HG03066 (cell line): ENCODE measurements around the gene MLF2.
A peak's percentile ranks its signal among the peaks of the same experiment; 100 is the strongest.
"Not testable (repeated sequence)": the region's sequence is repeated elsewhere in the genome, so short reads cannot be mapped to it uniquely, and the experiment has no call there.

ENCODE experiments used
- ATAC-seq: cut with Tn5 transposase; IDR thresholded peaks from one replicate; pipeline ENCODE4 v1.9.1; 2021; ENCODE audit warnings: low read depth; ENCODE audit not compliant: unreplicated experiment

Gene MLF2

DNA sequence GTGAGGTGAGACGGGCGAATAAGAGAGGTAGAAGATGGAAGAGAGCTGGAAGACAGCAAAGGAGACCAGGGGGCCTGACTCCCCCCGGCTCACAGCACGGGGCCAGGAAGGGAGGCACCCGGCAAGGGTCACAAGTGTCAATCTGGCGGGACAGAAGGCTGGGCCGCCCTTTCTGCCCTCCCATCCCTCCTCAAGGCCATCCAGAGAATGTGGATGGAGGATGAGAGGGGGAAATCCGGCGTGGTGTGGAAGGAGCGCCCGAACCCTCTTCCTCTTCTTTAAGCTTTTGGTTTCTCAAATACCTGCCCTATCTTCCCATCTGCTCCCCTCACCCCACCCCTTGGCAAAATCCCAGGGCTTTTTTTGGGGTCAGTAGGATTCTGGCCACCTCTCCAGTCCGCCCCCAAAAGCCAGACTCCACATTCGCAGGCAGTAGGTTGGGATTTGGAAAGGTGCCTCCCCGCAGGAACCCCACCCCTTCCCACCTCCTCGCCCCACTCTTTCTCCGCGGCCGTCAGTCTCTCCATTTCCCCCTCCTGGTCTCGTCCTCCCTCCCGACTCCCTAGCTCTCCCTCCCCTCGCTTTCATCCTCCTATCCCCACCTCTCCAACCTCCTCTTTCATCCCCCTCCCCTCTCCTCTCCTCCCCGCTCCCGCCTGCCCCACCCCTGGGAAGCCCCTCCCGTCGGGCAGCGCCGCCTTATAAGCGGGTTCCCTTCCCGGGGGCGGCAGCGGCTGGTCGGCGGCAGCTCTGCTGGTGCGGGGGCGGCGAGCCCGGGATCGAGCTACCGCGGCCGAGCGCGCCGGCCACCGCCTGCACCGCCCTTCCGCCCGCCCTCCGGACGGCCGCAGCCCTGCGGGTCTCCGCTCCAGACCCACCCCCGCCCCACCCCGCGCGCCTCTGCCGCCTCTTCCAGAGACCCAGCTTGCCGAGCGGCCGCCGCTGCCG is 13.0 kb upstream of the MLF2 start, which contains the start of gene PTMS:
PTMS (plus strand) TSS at position 730 of the 948 bp plus-strand sequence. CDS start 343 bp downstream, outside the sequence.
- ATAC-seq, result no peak

DNA sequence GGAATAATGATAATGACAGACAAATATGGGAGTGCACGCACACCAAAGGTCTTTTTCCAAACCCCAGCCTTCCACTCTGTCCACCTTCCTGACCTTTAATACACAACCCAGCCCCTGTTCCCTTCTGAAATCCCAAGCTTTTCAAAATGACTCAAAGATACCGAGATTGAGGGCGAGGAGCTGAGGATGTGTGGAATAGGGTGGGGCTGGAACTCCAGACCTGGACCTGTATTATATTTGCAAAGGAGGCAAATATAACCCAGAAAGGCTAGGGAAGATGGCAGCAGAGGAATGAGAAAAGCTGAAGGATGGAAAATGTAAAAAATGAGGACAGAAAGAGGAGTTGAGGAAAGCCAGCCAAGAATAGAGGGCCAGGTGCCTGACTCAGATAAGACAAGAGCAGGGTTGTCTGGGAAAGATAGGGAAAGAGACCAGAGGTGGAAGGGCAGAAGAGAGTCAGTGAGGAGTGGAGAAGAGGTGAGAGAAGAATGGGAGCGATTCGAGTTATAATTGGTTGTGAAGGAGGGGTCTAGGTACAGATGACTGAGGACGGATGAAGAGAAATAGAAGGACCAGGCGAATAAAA is 12.2 kb upstream of the MLF2 start:
- no peak for ATAC-seq

DNA sequence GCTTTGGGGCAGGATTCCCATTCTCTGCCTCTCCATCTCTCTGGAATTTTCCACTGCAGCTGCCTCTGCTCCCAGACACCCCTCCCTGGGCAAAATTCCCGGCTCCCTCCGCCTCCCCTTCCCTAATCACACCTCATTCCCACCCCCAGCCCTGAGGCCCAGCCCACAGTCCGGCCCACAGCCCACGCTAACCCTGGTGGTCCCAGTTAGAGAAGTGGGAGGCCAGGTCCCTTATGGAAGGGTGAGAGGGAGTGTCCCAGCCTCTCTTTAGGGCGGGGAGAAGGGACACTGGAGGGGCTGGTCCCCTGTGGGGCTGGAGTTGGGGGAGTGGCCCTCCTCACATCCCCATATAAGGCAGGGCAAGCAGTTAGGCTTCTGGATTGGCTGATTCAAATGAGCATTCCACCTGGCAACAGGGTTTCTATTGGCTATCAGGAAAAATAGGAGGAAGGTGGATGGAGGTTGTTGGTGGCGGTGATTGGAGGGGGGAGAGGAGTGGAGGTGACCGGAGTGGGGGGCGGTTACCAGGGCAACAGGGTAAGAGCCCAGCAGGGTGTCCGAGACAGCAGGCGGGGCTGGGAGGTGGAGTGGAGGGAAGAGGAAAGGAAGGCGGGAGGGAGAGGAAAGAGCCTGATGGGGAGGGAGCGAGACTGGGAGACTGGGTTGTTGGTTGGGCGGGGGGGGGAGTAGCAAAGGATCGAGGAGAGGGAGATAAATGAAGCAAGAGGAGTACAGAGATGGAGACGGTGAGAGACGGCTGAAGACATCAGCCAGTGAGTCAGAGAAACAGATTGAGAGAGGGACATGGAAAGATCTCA is 11.3 kb upstream of the MLF2 start:
- peak; percentile 86 for ATAC-seq

DNA sequence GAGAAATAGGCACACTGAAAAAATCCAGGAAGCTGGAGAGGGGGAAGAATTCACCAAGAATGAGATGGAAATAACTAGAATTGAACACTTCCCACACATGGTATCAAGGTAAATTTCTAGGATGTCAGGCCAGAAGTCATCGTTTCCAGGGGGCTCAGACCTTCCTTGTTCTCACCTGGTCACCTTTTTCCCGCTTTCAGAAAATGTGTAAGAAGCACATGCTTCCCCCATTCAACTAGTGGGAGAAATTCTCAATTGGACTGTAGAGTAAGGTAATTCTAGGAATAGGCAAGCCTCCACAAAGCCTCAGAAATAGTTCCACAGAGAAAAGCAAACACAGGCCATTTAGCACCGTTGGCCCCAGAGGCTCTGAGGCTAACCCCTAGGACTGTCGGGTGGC is 10.4 kb upstream of the MLF2 start:
- no peak for ATAC-seq

DNA sequence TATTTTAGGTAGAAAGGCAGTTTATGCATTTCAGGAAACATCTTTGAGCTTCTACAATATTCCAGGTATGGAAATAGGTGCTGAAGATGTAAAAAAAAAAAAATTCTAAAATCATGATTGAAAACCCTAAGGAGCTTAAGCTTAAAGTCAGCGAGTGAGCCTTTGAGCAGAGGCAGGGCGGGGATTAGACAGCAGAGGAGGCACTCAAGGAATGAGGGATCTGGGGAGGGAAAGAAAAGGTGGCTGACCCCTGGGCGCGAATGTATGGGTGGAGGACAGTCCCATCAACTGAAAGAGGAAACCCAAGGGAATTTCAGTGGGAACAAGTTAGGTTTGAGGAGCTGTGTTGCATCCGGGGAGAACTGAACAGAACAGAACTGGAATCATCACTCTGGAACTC is 6.8 kb upstream of the MLF2 start:
- no peak for ATAC-seq

DNA sequence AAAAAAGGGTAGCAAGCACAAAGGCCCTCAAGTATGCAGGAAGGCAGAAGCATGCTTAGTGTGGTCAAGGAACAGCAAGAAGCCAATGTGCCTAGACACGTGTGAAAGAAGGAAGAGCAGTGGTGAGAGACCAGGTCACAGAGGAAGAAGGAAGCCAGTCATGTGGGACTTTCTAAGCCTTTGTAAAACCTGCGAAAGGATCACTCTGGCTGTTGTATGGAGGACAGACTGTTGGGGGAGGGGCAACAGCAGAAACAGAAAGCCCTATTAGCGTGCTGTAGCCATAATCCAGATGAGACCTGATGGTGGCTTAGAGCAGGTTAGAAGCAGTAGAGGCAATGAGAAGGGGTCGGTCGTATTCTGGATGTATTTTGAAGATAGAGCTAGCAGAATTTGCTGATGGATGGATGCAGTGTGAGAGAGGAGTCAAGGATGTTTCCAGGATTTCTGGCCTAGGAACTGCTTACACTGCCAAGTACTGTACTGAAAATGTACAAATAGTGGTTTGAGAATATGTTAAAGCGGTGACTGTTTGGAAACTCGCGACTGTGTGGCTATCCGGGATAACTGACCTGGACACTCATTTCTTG is 5.7 kb upstream of the MLF2 start:
- ATAC-seq, result no peak

DNA sequence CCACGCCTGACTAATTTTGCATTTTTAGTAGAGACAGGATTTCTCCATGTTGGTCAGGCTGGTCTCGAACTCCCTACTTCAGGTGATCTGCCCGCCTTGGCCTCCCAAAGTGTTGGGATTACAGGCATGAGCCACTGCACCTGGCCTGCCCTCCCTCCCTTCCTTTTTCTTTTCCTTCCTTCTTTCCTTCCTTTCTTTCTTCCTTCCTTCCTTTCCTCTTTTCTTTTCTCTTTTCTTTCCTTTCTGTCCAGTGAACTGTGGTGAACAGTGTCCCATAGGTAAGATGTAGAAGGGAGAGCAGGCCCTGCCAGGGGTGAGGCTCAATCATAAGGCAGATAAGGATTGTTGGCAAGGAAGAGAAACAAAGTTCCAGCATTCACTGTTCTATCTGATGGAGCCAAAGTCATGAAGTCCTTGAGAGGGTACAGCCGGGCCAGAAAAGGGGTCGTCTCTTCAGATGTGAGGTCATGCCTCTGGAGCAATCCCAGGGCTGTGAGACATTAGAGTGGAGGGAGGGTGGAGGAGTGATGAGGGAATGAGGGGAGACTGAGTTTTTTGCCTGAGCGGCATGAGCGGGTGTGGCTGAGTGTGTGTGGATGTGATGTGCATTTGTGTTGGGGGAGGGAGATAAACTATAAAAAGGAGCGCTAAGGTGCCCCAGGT is 4.2 kb upstream of the MLF2 start:
- no peak for ATAC-seq

DNA sequence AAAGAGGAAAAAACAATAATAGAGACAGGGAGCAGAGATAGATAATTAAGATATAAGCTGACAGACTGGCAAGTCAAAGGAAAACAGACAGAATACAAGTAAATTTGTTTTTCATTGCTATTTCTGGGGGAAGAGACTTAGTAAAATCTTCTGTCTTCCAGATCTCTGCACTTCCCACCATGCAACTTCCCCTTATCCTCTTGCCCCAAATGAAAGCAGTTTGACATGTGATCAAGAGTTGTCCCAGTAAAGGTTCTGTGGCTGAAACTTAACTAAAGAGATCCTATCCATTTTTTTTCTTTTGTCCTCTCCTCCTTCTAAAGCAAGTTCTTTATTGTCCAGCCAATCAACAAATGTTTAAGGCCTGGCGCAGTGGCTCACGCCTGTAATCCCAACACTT is 1.5 kb upstream of the MLF2 start:
- no peak for ATAC-seq

DNA sequence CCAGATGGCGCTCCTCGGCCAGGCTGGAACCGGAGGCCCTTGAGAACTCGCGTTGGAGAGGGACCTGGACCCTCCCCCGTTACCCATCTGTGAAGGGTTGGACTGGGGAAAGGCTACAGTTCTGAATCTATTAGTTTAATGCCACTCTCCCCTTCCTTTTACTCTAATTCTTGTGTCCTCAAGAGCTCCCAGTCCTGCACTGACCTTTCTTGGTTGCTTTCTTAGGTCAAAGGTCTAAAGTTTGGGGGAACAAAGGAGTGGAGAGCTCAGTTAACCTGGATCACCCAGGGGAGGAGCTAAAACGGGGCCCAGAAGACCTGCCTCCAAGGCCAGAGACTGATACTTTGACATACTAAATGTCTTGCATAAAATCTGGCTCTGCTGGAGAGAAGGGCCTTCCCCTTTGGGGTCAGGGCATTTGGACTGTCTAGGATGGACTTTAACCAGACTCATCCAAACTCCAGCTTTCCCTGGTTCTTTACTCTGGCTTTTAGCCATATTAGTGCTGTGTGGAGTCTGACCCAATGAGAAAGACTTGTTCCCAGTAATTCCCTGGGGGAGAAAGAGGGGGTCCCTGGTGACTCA is 923 bp upstream of the MLF2 start:
- ATAC-seq, result no peak

DNA sequence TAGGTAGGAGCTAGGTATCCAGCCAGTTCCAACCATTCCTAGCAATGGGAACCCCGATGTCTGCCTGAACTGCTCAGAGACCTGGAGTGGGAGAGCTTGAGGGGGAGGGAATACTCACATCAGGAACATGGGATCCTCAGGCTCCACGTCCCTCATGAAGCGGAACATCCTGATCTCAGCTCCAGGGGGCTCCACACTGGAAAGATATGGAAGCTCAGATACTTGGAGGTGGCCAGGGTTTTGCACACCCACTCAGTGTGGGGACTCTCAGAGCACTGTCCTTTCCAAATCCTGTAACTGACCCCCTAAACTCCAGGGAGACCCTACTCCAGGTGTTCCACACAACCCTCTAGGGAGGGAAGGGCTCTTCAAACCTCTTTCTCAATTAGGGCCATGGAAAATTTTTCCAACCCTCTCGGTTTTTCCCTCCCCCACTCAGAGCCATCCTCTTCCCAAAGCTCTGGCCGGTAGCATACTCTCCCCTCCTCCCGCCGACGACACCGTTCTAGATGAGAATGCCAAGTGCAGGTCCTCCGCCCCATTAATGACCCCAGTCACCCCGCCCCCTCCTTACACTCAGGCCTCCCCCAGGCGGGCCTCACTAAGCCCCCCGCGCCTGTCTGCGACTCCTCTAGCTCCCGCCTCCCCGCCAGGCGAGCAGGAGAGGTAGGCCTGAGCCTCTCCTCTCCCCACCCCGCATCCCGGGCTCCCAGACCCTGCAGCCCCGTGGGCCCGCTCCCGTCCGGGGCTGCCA is 597 bp downstream of the MLF2 start:
- ATAC-seq, result peak; percentile 2

DNA sequence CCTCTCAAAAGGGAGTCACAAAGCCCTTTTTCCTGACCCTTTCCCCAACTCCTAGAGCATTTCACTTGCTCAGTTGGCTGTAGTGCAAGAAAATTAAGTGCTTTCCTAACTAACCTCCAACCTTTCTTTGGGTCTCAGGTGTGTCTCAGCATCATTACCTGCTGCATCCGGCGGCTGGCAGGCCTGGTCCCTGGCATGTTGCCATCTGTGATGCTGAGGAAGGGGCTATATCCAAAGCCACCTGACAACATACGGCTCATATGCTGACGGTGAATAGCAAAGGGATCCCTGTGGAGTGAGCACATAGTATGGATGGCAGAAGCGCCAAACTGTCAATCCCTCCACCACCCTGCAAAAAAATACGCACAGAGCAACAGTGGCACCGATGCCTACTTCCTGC is 1.2 kb downstream of the MLF2 start:
- ATAC-seq, result no peak

DNA sequence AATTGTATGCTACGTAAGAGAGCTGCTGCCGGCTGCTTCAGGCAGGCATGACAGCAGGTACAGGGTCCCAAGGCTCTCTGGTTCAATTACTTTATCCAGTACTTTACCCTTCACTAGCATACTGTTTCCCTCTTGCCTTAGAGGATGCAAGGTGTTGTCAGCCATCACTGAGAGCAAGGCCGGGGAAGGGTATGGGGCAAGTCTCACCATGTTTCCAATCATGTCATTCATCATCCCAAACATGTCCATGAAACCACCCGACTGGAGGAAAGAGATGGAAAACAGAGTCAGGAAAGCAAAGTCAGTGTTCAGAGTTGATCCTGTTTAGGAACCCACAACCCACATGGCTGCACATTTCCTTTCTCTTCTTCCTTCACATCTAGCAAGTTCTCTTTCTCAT is 2.4 kb downstream of the MLF2 start:
- no peak for ATAC-seq

DNA sequence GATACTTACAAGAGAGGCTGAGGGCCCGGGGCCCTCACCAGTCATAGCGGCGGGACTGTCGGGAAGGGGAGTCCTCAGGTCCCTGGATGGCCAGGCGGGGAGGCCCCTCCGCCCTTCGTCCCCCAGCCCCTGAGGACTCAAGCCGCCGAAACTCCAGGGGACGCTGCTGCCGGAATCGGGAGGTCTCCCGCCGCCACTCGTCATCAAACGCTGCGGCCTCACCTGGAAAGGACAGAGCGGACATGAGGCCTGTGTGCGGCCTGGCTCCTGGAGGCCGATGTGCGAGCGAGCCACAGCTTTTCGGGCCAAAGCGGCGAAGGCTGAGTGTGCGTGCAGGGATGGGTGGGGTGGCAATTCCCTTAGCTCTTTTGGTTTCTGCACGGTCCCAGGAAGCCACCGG is 4.2 kb downstream of the MLF2 start:
- ATAC-seq, result no peak

DNA sequence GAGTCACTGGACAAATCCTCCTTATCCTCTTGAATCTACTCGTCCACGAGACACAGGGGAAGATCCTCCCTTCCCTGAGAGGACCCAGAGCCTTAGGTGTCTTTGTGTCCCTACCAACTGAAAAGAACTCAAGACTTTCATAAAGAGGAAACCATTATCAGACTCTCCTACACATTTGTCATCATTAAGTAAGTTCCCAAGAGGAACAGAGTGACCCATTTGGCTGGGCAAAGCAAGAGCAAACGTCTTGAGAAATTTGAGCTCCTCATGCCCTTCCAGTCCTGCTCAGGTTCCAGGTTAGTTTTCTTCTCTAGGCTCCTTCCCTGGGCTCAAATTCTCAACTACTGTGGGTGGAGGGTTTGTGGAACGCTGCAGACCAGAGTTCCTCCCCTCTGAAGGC is 5.7 kb downstream of the MLF2 start:
- no peak for ATAC-seq

DNA sequence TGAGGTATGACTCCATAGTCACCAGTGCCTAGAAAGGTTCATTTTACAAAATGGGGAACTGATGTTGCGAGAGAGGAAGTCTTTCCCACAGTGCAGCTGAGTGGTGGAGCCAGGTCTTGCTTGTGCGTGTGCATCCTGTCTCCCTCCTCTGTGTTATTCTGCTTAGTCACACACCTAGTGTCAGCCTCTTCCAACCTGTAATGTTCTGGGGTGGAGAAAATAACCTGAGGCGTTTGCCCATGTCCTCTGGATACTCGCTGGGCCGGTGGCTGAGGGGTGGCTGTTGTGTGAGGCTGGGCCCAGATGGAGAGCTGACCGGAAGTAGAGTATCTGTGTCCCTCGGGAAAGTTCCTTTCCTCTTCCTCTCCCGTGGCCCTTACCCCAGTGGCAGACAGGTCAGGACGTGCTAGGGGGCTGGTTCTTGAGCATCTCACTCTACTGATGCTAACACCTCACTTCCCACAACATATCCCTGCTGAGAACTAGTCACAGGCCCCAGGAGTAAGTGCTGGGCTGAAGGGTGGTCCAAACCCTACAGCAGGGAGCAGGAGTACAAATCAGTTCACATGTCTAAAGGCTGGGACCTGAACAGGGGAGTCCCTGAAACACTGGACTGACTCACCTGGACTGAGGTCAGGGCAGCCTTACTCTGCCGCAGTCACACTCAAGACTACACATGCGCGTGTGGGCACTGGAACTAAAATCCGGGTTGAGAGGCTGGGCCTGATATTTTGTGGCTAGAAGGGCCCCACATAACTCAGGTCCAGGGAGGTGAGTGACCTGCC is 7.0 kb downstream of the MLF2 start:
- no peak for ATAC-seq

DNA sequence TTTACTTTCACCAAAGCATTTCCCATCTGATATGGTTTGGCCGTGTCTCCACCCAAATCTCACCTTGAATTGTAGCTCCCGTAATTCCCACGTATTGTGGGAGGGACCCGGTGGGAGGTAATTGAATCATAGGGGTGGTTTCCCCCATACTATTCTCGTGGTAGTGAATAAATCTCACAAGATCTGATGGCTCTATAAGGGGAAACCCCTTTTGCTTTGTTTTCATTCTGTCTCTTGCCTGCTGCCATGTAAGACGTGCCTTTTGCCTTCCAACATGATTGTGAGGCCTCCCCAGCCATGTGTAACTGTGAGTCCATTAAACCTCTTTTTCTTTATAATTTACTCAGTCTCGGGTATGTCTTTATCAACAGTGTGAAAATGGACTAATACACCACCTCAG is 9.6 kb downstream of the MLF2 start:
- not testable (repeated sequence) for ATAC-seq

DNA sequence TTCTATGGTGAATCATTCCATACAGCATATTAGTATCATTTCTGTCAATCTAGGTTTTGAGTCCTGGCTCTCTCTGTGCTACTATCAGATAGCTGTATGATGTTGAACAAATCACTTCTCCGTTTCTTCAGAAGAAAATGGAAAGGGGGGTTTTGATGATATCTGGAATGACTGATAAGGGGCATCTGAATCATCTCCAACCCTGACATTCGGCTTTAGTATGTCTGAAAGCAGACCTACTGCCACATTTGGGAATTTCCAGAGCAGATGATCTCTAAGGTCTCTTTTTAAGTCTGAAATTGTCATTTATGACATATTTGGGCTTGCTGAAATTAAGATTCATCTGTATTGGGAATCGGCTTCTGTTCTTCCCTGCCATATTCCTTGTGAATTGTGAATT is 10.1 kb downstream of the MLF2 start:
- no peak for ATAC-seq

DNA sequence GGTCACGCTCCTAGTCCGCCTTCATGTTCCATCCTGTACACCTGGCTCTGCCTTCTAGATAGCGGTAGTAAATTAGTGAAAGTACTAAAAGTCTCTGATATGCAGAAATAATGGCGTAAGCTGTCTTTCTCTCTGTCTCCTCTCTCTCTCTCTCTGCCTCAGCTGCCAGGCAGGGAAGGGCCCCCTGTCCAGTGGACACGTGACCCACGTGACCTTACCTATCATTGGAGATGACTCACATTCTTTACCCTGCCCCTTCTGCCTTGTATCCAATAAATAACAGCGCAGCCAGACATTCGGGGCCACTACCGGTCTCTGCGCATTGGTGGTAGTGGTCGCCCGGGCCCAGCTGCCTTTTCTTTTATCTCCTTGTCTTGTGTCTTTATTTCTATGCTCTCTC is 10.9 kb downstream of the MLF2 start:
- not testable (repeated sequence) for ATAC-seq
